ENCODE data around the gene MBIP.

DNA sequence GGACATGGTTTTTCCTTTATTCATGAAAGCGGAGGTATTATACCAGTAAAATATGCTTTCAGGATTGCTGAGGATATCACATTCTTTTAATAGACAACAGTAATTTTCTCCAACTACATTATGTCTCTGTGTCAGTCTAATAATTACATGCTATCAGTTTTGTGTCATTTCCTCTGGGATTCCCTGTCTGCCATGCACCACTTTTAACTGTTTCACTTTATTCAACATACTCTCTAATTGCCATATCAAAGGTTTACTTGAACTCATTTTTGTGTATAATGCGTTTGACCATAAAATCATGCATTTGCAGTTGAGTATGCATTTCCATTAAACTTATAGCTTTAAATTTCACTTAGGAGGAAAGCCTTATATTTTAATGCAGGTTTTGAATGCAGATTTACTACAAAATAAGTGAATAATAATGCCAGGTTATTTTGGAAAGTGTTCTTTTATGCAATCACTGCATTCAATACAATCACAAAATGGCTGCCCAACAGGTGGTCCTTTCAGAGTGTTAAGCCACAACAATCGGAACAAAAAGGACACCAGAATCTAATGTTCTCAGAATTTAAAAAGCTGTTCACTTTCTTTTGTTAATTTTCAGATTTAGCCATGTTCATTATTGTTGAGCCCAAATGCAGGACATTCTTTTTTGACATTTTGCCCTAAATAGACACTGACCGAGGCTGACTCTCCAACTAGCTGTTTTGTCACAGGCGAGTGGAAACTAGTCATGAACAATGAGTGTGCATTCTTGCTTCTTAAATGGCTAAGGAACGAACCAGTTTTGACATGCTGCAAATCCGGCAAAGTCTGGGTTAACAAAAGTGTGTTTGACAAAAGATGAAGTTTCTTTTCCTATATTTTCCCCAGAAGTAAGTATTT is 40.9 kb downstream of the MBIP start:
- TF ChIP-seq, protein P1, sequence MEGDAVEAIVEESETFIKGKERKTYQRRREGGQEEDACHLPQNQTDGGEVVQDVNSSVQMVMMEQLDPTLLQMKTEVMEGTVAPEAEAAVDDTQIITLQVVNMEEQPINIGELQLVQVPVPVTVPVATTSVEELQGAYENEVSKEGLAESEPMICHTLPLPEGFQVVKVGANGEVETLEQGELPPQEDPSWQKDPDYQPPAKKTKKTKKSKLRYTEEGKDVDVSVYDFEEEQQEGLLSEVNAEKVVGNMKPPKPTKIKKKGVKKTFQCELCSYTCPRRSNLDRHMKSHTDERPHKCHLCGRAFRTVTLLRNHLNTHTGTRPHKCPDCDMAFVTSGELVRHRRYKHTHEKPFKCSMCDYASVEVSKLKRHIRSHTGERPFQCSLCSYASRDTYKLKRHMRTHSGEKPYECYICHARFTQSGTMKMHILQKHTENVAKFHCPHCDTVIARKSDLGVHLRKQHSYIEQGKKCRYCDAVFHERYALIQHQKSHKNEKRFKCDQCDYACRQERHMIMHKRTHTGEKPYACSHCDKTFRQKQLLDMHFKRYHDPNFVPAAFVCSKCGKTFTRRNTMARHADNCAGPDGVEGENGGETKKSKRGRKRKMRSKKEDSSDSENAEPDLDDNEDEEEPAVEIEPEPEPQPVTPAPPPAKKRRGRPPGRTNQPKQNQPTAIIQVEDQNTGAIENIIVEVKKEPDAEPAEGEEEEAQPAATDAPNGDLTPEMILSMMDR (IDR thresholded peaks at IDR 0.05): no peak
- no peak for TF ChIP-seq POLR2A (IDR thresholded peaks at IDR 0.05)

Data from heart left ventricle (tissue), 13 donors.